ENCODE data around the gene CRABP1. TPM values are rescaled to one million over a fixed set of nuclear protein-coding genes. Genes with fewer than 3 reads are reported as not detected.

CRABP1 gene
- total RNA-seq, 1 experiment from 2014 or later = not detected

GRCh38 chr15:78314181-78314581 is 26.0 kb upstream of the CRABP1 start:
- Mint-ChIP-seq H3K4me1 (ENCODE audit: low read depth, unreplicated experiment) (peaks cover 20% of the 10 kb centered on the region), H3K36me3 (ENCODE audit: insufficient read depth, unreplicated experiment) (peaks cover 9% of the 10 kb centered on the region), H3K27me3 (ENCODE audit: unreplicated experiment) (peaks cover 42% of the 10 kb centered on the region), H3K4me3 (ENCODE audit: low read depth, unreplicated experiment) (no peak overlapping the region), H3K9me3 (ENCODE audit: low read depth, unreplicated experiment) (no peaks in the 10 kb centered on the region), H3K27ac (ENCODE audit: unreplicated experiment) (no peak overlapping the region)
- no peak for TF ChIP-seq CTCF (IDR thresholded peaks at IDR 0.05; ENCODE audit: unreplicated experiment)
- intact Hi-C loops (cut with micrococcal nuclease; ENCODE audit: unreplicated experiment) = loop anchor here (10.0 kb wide), 2 partner anchors 171 to 391 kb away; no protein-coding TSS in a partner anchor
- no peak for DNase-seq
- CTCF ChIA-PET = no interaction called here
- no TSS peak for BruUV-seq (replicated peaks)

- Mint-ChIP-seq H3K27ac (ENCODE audit: unreplicated experiment) (no peak overlapping the region), H3K36me3 (ENCODE audit: insufficient read depth, unreplicated experiment) (peaks cover 9% of the 10 kb centered on the region), H3K27me3 (ENCODE audit: unreplicated experiment) (peaks cover 42% of the 10 kb centered on the region), H3K4me3 (ENCODE audit: low read depth, unreplicated experiment) (no peak overlapping the region), H3K9me3 (ENCODE audit: low read depth, unreplicated experiment) (no peaks in the 10 kb centered on the region), H3K4me1 (ENCODE audit: low read depth, unreplicated experiment) (peaks cover 20% of the 10 kb centered on the region)
- CTCF ChIA-PET = interaction anchor here (0.6 to 1.6 kb wide), 2 partner anchors 81 to 100 kb away, joined by 5 to 8 read pairs; no protein-coding TSS in a partner anchor
- BruUV-seq (replicated peaks) = no TSS peak
- intact Hi-C loops (cut with micrococcal nuclease; ENCODE audit: unreplicated experiment) = loop anchor here (10.0 kb wide), 2 partner anchors 169 to 389 kb away; no protein-coding TSS in a partner anchor
- TF ChIP-seq CTCF (IDR thresholded peaks at IDR 0.05; ENCODE audit: unreplicated experiment) = peak; percentile 13
- DNase-seq = peak; percentile 35
Observed at GRCh38 chr15:78315686-78316282, 24.4 kb upstream of the CRABP1 start.

- TF ChIP-seq CTCF (IDR thresholded peaks at IDR 0.05; ENCODE audit: unreplicated experiment) = no peak
- no peak for DNase-seq
- Mint-ChIP-seq H3K9me3 (ENCODE audit: low read depth, unreplicated experiment) (no peaks in the 10 kb centered on the region), H3K4me3 (ENCODE audit: low read depth, unreplicated experiment) (no peak overlapping the region), H3K36me3 (ENCODE audit: insufficient read depth, unreplicated experiment) (peaks cover 9% of the 10 kb centered on the region), H3K27ac (ENCODE audit: unreplicated experiment) (no peak overlapping the region), H3K4me1 (ENCODE audit: low read depth, unreplicated experiment) (peaks cover 20% of the 10 kb centered on the region), H3K27me3 (ENCODE audit: unreplicated experiment) (peaks cover 42% of the 10 kb centered on the region)
- BruUV-seq (replicated peaks) = no TSS peak
- intact Hi-C loops (cut with micrococcal nuclease; ENCODE audit: unreplicated experiment) = loop anchor here (10.0 kb wide), 2 partner anchors 168 to 388 kb away; no protein-coding TSS in a partner anchor
- CTCF ChIA-PET = interaction anchor here (0.6 to 2.0 kb wide), 5 partner anchors 17 to 107 kb away, joined by 3 to 10 read pairs (median 5); partner anchors contain the start of gene SKIC8
Observed at GRCh38 chr15:78316283-78317083, 23.7 kb upstream of the CRABP1 start.

GRCh38 chr15:78317145-78317836 is 22.9 kb upstream of the CRABP1 start:
- CTCF ChIA-PET = interaction anchor here (0.7 to 2.0 kb wide), 5 partner anchors 10 to 165 kb away, joined by 3 to 10 read pairs (median 3); partner anchors contain the start of gene SKIC8
- peaks cover 35% of the 10 kb centered on the region for H3K27me3 Mint-ChIP-seq (ENCODE audit: unreplicated experiment)
- no TSS peak for BruUV-seq (replicated peaks)
- peak; percentile 26 for TF ChIP-seq CTCF (IDR thresholded peaks at IDR 0.05; ENCODE audit: unreplicated experiment)
- H3K4me1 Mint-ChIP-seq (ENCODE audit: low read depth, unreplicated experiment) = peaks cover 20% of the 10 kb centered on the region
- intact Hi-C loops (cut with micrococcal nuclease; ENCODE audit: unreplicated experiment) = loop anchor here (10.0 kb wide), 2 partner anchors 168 to 388 kb away; no protein-coding TSS in a partner anchor
- no peak overlapping the region for H3K27ac Mint-ChIP-seq (ENCODE audit: unreplicated experiment)
- H3K36me3 Mint-ChIP-seq (ENCODE audit: insufficient read depth, unreplicated experiment) = peaks cover 9% of the 10 kb centered on the region
- H3K4me3 Mint-ChIP-seq (ENCODE audit: low read depth, unreplicated experiment) = no peak overlapping the region
- H3K9me3 Mint-ChIP-seq (ENCODE audit: low read depth, unreplicated experiment) = no peaks in the 10 kb centered on the region
- peak; percentile 59 for DNase-seq
